Ascending aorta (tissue), 2 donors: ENCODE results near the gene ADAMTS17. TPM values are rescaled to one million over a fixed set of nuclear protein-coding genes. Genes with fewer than 3 reads are reported as not detected.

Source experiments
- DNase-seq, 2 donors: peaks; one replicate each; pipeline ENCODE4 v3.0.0-alpha.2; 2019; ENCODE audit warnings: low spot score in 2 of 2
- H3K27ac ChIP-seq, 2 donors: fragments of 200-600 bp; sonication (generic); one replicate each; pipeline ENCODE4 v1.5.1; 2016 to 2017; ENCODE audit warnings: mild to moderate bottlenecking in 1 of 2
- H3K27me3 ChIP-seq: fragments of 200-600 bp; sonication (generic); one replicate; pipeline ENCODE4 v1.5.1; 2017
- H3K36me3 ChIP-seq, 2 donors: fragments of 200-600 bp; sonication (generic); one replicate each; pipeline ENCODE4 v1.5.1; 2016
- H3K4me1 ChIP-seq, 2 donors: fragments of 200-600 bp; sonication (generic); one replicate each; pipeline ENCODE4 v1.5.1; 2016 to 2017; ENCODE audit warnings: mild to moderate bottlenecking in 1 of 2
- H3K4me3 ChIP-seq, 2 donors: fragments of 200-600 bp; sonication (generic); one replicate each; pipeline ENCODE4 v1.5.1; 2016 to 2017; ENCODE audit warnings: mild to moderate bottlenecking in 1 of 2
- H3K9me3 ChIP-seq, 2 donors: fragments of 200-600 bp; sonication (generic); one replicate each; pipeline ENCODE4 v1.5.1; 2016
- intact Hi-C: fragments of 100-400 bp; cut with DNase I; formaldehyde crosslinking; loops from one replicate; pipeline ENCODE4 v1.15.1; 2023
- total RNA-seq: library from RNA; depleted of rRNA; stranded (reverse); fragments of >200 nt; gene quantifications from one replicate; pipeline ENCODE4 v1.1.0, GENCODE V29; 2016
- TF ChIP-seq, protein P1 (sequence below), 3 experiments: fragments of 200-600 bp in 2 of 3; fragments of 450-650 bp in 1 of 3; sonication (generic) in 2 of 3; IDR thresholded peaks; one replicate each; pipeline ENCODE4 v1.5.1; 2016 to 2019; ENCODE audit warnings: antibody characterized with exemption in 3 of 3, mild to moderate bottlenecking in 1 of 3, moderate library complexity in 1 of 3

Gene ADAMTS17
- total RNA-seq, 1 donor from 2014 or later = 2.8 TPM

DNA sequence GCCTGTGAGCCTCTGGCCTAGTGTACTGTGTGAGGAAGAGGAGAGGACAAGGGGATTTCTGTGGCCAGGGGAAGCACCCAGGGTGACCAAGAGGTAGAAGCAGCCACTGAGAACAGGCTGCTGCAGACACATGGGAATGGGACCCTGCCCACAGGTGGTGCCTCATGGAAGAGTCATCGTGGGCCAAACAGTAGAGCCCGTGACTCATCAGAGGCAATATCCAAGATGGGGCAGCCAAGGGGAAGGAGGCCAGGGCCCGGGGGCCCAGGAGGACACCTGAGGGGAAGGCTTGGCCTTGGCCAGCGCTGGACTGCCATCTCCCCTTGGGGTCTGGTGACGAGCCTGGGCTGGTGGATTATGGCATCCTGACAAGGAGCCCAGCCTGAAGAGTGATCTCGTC lies 333.5 kb downstream of the ADAMTS17 start:
- intact Hi-C loops = no loop called here
- DNase-seq = no peak
- no peaks in the 10 kb centered on the region for H3K9me3 ChIP-seq
- no peaks in the 10 kb centered on the region for H3K4me1 ChIP-seq
- H3K27me3 ChIP-seq = no peaks in the 10 kb centered on the region
- H3K4me3 ChIP-seq = no peak overlapping the region
- H3K36me3 ChIP-seq = no peaks in the 10 kb centered on the region
- TF ChIP-seq, protein P1, sequence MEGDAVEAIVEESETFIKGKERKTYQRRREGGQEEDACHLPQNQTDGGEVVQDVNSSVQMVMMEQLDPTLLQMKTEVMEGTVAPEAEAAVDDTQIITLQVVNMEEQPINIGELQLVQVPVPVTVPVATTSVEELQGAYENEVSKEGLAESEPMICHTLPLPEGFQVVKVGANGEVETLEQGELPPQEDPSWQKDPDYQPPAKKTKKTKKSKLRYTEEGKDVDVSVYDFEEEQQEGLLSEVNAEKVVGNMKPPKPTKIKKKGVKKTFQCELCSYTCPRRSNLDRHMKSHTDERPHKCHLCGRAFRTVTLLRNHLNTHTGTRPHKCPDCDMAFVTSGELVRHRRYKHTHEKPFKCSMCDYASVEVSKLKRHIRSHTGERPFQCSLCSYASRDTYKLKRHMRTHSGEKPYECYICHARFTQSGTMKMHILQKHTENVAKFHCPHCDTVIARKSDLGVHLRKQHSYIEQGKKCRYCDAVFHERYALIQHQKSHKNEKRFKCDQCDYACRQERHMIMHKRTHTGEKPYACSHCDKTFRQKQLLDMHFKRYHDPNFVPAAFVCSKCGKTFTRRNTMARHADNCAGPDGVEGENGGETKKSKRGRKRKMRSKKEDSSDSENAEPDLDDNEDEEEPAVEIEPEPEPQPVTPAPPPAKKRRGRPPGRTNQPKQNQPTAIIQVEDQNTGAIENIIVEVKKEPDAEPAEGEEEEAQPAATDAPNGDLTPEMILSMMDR (IDR thresholded peaks at IDR 0.05) = no peak
- H3K27ac ChIP-seq = no peak overlapping the region

DNA sequence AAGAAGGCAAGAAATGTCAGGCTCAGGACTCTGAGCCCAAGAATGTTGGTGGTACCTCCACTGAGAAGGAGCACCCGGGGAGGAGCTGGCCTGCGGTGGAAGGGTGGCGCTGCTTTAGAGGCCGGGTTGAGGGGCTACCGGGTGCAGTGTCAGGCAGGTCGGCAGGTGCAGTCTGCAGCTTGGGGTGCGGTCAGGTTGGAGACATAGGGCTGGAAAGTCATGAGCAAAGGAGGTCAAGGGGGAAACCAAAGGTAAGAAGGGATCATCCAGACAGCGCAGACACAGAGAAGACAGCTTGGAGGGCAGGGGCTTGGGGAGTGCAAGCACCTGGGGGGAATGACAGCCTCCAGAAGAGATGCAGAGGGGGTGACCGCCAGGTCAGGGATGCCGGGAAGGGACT lies 334.2 kb downstream of the ADAMTS17 start:
- Histone ChIP-seq H3K4me1 (no peaks in the 10 kb centered on the region), H3K36me3 (no peaks in the 10 kb centered on the region), H3K4me3 (no peak overlapping the region), H3K27ac (no peak overlapping the region), H3K9me3 (no peaks in the 10 kb centered on the region), H3K27me3 (no peaks in the 10 kb centered on the region)
- intact Hi-C loops = no loop called here
- DNase-seq = no peak
- TF ChIP-seq, protein P1 (IDR thresholded peaks at IDR 0.05) = no peak

DNA sequence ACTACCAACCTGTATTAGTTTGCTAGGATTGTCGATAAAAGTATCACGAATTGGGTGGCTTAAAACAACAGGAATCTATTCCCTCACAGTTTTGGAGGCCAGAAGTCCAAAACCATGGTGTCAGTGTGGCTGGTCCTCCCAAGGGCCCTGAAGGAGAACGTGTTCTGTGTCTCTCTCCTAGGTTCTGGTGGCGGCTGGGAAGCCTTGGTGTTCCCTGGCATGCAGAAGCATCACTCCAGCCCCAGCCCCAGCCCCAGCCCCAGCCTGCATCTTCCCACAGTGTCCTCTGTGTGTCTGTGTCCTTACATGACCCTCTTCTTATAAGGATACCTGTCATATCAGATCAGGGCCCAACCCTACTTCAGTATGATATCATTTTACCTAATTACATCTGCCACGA lies 336.1 kb downstream of the ADAMTS17 start:
- intact Hi-C loops = no loop called here

DNA sequence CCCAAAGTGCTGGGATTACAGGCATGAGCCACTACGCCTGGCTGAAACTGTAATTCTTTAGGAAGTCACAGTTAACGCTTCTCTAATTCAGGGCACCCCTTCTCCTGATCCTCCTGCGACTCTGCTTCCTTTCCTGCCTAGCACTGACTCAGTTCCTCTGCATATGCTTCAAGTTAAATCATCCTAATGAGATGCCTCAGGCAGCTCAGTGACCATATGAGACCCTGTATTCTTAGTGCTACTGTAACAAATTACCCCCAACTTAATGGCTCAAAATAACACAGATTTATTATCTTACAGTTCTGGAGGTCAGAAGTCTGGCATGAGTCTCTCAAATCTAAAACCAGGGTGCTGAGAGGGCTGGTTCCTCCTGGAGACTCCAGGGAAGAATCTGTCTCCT lies 336.8 kb downstream of the ADAMTS17 start:
- TF ChIP-seq, protein P1 (IDR thresholded peaks at IDR 0.05) = no peak
- no peak overlapping the region for H3K4me3 ChIP-seq
- H3K4me1 ChIP-seq = peaks cover 0 to 3% of the 10 kb centered on the region in 2 donors
- no peak for DNase-seq
- intact Hi-C loops = no loop called here
- no peaks in the 10 kb centered on the region for H3K36me3 ChIP-seq
- H3K27ac ChIP-seq = no peak overlapping the region
- no peaks in the 10 kb centered on the region for H3K9me3 ChIP-seq
- H3K27me3 ChIP-seq = no peaks in the 10 kb centered on the region

More for the DNA sequence above, 336.1 kb downstream of the ADAMTS17 start:
- no peaks in the 10 kb centered on the region for H3K36me3 ChIP-seq
- TF ChIP-seq, protein P1 (IDR thresholded peaks at IDR 0.05) = no peak
- peaks cover 0 to 3% of the 10 kb centered on the region in 2 donors for H3K4me1 ChIP-seq
- no peak overlapping the region for H3K27ac ChIP-seq
- no peak overlapping the region for H3K4me3 ChIP-seq
- H3K9me3 ChIP-seq = no peaks in the 10 kb centered on the region
- no peak for DNase-seq
- no peaks in the 10 kb centered on the region for H3K27me3 ChIP-seq

DNA sequence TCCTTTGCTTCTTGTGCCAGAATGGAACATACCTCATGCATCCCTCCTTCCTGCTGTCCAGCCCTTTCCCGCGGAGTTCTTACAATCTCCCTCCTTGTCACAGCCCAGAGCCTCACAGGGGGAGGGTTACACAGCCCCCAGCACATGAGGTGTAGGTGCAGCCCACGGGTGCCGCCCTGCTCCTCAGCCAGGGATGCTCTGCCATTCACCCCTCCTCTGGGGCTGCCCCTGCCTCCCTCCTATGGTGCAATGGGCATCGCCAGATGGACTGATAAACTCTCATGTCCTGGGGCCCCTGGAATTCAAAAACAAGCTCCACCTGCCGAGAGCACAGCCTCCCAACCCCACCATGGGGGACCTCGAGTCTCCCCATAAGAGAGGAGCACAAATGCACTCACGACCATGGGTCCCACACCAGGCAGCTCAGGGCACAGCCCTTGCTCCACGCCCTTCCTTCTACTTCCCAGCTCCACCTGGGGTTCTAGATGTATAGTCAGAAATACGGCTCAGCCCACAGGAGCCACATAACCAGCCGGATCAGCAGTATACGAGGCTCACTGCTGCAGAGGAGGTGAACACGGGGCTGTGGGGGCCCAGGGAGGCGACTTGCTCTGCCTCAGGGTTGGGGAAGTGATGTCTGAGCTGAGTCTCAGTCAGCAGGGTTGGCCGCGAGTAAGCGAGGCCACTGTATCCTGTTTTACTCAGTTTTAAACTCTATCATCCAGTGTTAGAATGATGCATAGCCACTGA lies 338.8 kb downstream of the ADAMTS17 start:
- TF ChIP-seq, protein P1 (IDR thresholded peaks at IDR 0.05) = no peak
- H3K27me3 ChIP-seq = no peaks in the 10 kb centered on the region
- H3K4me1 ChIP-seq = peaks cover 0 to 3% of the 10 kb centered on the region in 2 donors

More for the DNA sequence above, 338.8 kb downstream of the ADAMTS17 start:
- no peak for DNase-seq
- Histone ChIP-seq H3K4me3 (no peak overlapping the region), H3K36me3 (no peaks in the 10 kb centered on the region), H3K27ac (no peak overlapping the region), H3K9me3 (no peaks in the 10 kb centered on the region)
- intact Hi-C loops = no loop called here
